Thyroid gland (tissue), 4 donors: Measurements from ENCODE around the gene CYTH1.

Experiments
- CTCF ChIP-seq, 6 experiments: fragments of 200-600 bp in 3 of 6; fragments of 450-650 bp in 3 of 6; sonication (generic) in 3 of 6; IDR thresholded peaks; one replicate each; pipeline ENCODE4 v1.5.1; 2016 to 2019; ENCODE audit warnings: antibody characterized with exemption in 6 of 6, mild to moderate bottlenecking in 2 of 6, inconsistent platforms in 1 of 6, moderate library complexity in 1 of 6
- POLR2A ChIP-seq, 2 donors: fragments of 450-650 bp; IDR thresholded peaks; one replicate each; pipeline ENCODE4 v1.6.1; 2017; ENCODE audit warnings: antibody characterized with exemption in 2 of 2, mild to moderate bottlenecking in 2 of 2, moderate library complexity in 1 of 2

- TF ChIP-seq CTCF (IDR thresholded peaks at IDR 0.05) (no peak), POLR2A (IDR thresholded peaks at IDR 0.05) (no peak)
These were observed 34.6 kb downstream of the CYTH1 start for GRCh38 chr17:78747488-78747887.
